Left ventricle myocardium inferior (tissue), 1 donor: Measurements from ENCODE around the gene GJD3. TPM values are rescaled to one million over a fixed set of nuclear protein-coding genes. Genes with fewer than 3 reads are reported as not detected.
"Not testable (repeated sequence)": the region's sequence is repeated elsewhere in the genome, so short reads cannot be mapped to it uniquely, and the experiment has no call there.

Source experiments
- DNase-seq: peaks from one replicate; pipeline ENCODE4 v3.0.0-alpha.2; 2020
- H3K27ac ChIP-seq: fragments of 200-600 bp; replicated peaks from 2 replicates; pipeline ENCODE4 v1.8.0; 2021
- H3K27me3 ChIP-seq: fragments of 200-600 bp; 2 replicates; pipeline ENCODE4 v1.8.0; 2021; ENCODE audit warnings: low read depth
- H3K36me3 ChIP-seq: fragments of 200-600 bp; 2 replicates; pipeline ENCODE4 v1.8.0; 2021
- H3K4me1 ChIP-seq: fragments of 200-600 bp; 2 replicates; pipeline ENCODE4 v1.8.0; 2021
- H3K4me3 ChIP-seq: fragments of 200-600 bp; 2 replicates; pipeline ENCODE4 v1.8.0; 2021; ENCODE audit warnings: mild to moderate bottlenecking, moderate library complexity
- H3K9me3 ChIP-seq: fragments of 200-600 bp; replicated peaks from 2 replicates; pipeline ENCODE4 v1.8.0; 2021
- intact Hi-C: fragments of 100-400 bp; cut with micrococcal nuclease; formaldehyde crosslinking; loops from one replicate; pipeline ENCODE4 v1.11.0; 2022
- total RNA-seq: library from RNA; stranded (reverse); fragmentation: NEBNext Ultra II Directional; extraction: Animal tissue kit (Norgen Biotek cat#: 25700); gene quantifications from one replicate; pipeline ENCODE4 v1.2.1, GENCODE V29; 2021
- TF ChIP-seq, protein P1 (sequence below): fragments of 200-600 bp; IDR thresholded peaks from 2 replicates; pipeline ENCODE4 v1.8.0; 2021; ENCODE audit warnings: antibody characterized with exemption, mild to moderate bottlenecking, borderline replicate concordance
- donor health status: DM: no; HTN: yes; CAD: no; lungs with severe emphysema.

GJD3 gene
- total RNA-seq, 1 donor from 2014 or later: 0.88 TPM

DNA sequence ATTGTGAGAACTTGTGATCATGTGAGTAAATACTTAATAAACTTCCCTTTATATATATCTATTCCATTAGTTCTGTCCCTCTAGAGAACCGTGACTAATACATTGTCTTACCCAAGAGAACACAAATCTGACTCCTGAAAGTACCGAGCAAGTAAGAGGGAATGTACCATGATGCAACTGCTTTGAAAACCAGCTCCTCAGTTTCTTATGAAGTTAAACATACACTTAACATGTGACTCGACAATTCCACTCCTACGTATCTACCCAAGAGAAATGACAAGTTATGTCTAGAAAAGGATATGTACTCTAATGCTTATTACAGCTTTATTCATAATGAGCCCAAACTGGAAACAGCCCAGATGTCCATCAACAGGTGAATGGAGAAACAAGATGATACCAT is 8.8 kb upstream of the GJD3 start:
- no peaks in the 10 kb centered on the region for H3K4me1 ChIP-seq
- intact Hi-C loops: no loop called here
- DNase-seq: no peak
- no peaks in the 10 kb centered on the region for H3K36me3 ChIP-seq
- TF ChIP-seq, protein P1, sequence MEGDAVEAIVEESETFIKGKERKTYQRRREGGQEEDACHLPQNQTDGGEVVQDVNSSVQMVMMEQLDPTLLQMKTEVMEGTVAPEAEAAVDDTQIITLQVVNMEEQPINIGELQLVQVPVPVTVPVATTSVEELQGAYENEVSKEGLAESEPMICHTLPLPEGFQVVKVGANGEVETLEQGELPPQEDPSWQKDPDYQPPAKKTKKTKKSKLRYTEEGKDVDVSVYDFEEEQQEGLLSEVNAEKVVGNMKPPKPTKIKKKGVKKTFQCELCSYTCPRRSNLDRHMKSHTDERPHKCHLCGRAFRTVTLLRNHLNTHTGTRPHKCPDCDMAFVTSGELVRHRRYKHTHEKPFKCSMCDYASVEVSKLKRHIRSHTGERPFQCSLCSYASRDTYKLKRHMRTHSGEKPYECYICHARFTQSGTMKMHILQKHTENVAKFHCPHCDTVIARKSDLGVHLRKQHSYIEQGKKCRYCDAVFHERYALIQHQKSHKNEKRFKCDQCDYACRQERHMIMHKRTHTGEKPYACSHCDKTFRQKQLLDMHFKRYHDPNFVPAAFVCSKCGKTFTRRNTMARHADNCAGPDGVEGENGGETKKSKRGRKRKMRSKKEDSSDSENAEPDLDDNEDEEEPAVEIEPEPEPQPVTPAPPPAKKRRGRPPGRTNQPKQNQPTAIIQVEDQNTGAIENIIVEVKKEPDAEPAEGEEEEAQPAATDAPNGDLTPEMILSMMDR: no peak
- no peaks in the 10 kb centered on the region for H3K9me3 ChIP-seq
- H3K4me3 ChIP-seq: no peak overlapping the region
- H3K27me3 ChIP-seq: peaks cover 11% of the 10 kb centered on the region
- H3K27ac ChIP-seq: no peak overlapping the region

DNA sequence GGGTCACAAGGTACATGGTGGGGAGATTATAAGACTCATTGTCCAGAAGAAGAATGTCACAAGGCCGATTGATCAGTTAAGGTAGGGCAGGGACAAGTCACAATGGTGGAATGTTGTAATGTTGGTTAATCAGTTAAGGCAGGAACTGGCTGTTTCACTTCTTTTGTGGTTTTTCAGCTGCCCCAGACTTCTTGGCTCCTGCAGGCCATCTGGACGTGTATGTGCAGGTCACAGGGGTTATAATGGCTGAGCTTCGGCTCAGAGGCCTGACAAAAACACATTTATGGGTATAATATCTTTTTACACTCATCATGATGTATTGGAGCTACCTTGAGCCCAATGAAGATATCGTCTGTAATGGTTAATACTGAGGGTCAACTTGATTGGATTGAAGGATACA is 8.1 kb upstream of the GJD3 start:
- not testable (repeated sequence) for DNase-seq
- peaks cover 11% of the 10 kb centered on the region for H3K27me3 ChIP-seq

DNA sequence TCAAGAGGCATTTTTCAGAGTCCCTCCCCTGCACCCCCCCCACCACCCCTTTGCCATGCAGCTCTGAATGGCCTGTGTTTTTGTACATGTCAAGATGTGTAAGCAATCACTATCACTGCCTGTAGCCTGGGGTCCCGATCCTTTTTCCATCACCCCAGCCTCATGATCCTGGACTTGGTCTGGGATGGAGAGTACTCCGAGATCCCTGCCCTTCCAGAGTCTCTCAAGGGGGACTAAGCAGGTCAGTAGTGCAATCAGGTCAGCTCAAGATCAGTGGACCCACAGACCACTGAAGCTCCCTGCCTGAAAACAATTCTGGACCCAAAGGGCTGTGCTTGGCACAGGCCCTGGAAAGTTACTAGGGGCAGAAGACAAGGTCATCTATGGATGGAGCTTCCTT is 7.5 kb upstream of the GJD3 start:
- H3K4me1 ChIP-seq: no peaks in the 10 kb centered on the region
- H3K27me3 ChIP-seq: peaks cover 11% of the 10 kb centered on the region
- no peak overlapping the region for H3K4me3 ChIP-seq
- no peaks in the 10 kb centered on the region for H3K9me3 ChIP-seq
- intact Hi-C loops: no loop called here
- no peak for DNase-seq
- TF ChIP-seq, protein P1: no peak
- H3K36me3 ChIP-seq: no peaks in the 10 kb centered on the region
- no peak overlapping the region for H3K27ac ChIP-seq

More for the DNA sequence above, 8.1 kb upstream of the GJD3 start:
- intact Hi-C loops, H3K27ac ChIP-seq, H3K36me3 ChIP-seq, H3K4me3 ChIP-seq, H3K4me1 ChIP-seq, H3K9me3 ChIP-seq: not testable (repeated sequence)

DNA sequence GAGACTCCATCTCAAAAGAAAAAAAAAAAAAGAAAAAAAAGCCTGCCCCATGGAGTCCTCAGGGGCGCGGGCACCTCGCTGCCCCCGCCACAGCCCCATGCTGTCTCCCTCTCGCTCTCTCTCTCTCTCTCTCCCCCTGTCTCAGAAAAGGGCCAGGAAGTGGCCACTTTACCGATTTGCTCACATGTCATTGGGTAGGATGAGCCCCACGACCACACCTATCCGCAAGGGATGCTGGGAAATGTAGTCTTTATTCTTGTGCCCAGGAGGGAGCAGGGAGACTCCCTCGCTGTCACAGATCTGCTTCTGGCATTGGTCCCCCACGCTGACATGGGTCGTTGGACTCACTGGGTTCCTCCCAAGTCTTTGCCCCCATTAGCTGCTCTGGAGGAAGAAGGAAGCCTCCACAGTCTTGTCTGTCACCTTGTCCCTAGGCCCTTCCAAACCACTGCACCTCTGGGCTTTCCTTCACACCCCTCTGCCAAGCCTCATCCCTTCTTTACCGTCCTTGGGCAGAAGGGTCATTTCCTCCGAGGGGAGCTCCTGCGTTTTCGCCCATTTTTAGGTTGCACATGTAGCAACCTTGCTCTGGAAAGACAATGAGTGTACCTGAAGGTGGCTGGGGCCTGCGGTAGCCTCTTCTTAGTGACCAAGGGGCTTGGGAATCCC is 6.9 kb upstream of the GJD3 start:
- Histone ChIP-seq H3K27me3 (peaks cover 11% of the 10 kb centered on the region), H3K36me3 (no peaks in the 10 kb centered on the region), H3K4me1 (no peaks in the 10 kb centered on the region), H3K27ac (no peak overlapping the region), H3K4me3 (no peak overlapping the region), H3K9me3 (no peaks in the 10 kb centered on the region)
- no peak for DNase-seq
- intact Hi-C loops: no loop called here
- TF ChIP-seq, protein P1: no peak

DNA sequence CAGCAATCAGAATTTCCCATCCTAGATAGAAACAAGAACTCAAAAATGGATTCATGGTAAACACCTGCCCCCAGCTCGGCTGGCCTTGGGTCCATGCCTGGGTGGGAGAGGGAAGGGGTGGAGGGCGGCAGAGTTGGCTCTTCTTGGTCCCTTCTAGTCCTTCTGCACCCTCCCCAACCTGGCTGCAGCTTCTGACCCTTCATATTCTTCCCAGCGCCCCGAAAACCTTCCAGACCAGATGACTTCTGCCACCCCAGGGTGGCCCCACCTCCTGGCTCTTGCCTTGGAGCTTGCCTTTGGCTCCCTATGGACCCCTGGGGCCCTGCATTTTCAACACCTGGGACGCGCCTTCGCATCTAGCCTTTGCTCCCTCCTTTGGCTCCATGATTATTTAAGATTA is 5.4 kb upstream of the GJD3 start:
- no peak for DNase-seq
- TF ChIP-seq, protein P1: no peak

DNA sequence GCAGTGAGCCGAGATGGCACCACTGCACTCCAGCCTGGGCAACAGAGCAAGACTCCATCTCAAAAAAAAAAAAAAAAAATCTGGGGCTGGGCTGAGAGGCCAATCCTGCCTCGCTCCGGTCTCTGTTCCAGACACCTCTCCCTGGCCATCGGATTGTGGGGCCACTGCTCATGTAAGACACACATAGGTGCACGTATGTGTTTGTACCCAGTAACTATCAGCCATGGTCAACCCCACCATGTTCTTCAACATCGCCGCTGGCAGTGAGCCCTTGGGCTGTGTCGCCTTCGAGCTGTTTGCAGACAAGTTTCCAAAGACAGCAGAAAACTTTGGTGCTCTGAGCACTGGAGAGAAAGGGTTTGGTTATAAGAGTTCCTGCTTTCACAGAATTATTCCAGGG is 3.2 kb upstream of the GJD3 start:
- H3K36me3 ChIP-seq, H3K9me3 ChIP-seq, H3K4me3 ChIP-seq, H3K27ac ChIP-seq, H3K27me3 ChIP-seq, DNase-seq, intact Hi-C loops: not testable (repeated sequence)
- peaks cover 16% of the 10 kb centered on the region for H3K4me1 ChIP-seq

More for the DNA sequence above, 5.4 kb upstream of the GJD3 start:
- peaks cover under 1% of the 10 kb centered on the region for H3K4me1 ChIP-seq
- no peaks in the 10 kb centered on the region for H3K36me3 ChIP-seq
- H3K27me3 ChIP-seq: peaks cover 9% of the 10 kb centered on the region
- no peak overlapping the region for H3K27ac ChIP-seq
- intact Hi-C loops: no loop called here
- H3K4me3 ChIP-seq: no peak overlapping the region
- H3K9me3 ChIP-seq: no peaks in the 10 kb centered on the region
